K562 (cell line): ENCODE measurements around the gene MALAT1. TPM values are rescaled to one million over a fixed set of nuclear protein-coding genes. Genes with fewer than 3 reads are reported as not detected.

ENCODE experiments used
- EP300 ChIP-seq: IDR thresholded peaks from 2 replicates; pipeline ENCODE4 v1.6.1; 2012; ENCODE audit warnings: low read length, improper control_type of control experiment
- ERF ChIP-seq: fragments of 450-650 bp; formaldehyde crosslinking; IDR thresholded peaks from 2 replicates; pipeline ENCODE4 v1.4.0; 2020; ENCODE audit warnings: mild to moderate bottlenecking, mixed read lengths
- FOXK2 ChIP-seq, 2 experiments: fragments of 450-650 bp; IDR thresholded peaks in 1 of 2; conservative IDR thresholded peaks in 1 of 2; 2 replicates each; pipeline ENCODE4 v1.6.1; 2016; ENCODE audit warnings: low read depth in 2 of 2, mild to moderate bottlenecking in 1 of 2
- MEF2A ChIP-seq: IDR thresholded peaks from 2 replicates; pipeline ENCODE4 v1.6.1; 2011; ENCODE audit warnings: low read depth, mild to moderate bottlenecking, low read length, moderate library complexity; ENCODE audit not compliant: control insufficient read depth
- NCOR1 ChIP-seq: fragments of 450-650 bp; IDR thresholded peaks from 2 replicates; pipeline ENCODE4 v1.6.1; 2016; ENCODE audit warnings: mild to moderate bottlenecking, moderate library complexity
- NFXL1 ChIP-seq: fragments of 450-650 bp; formaldehyde crosslinking; IDR thresholded peaks from 2 replicates; pipeline ENCODE4 v1.4.0; 2021; ENCODE audit warnings: mild to moderate bottlenecking
- NR4A1 ChIP-seq, 2 experiments: fragments of 250-450 bp in 1 of 2; fragments of 450-650 bp in 1 of 2; sonication (Bioruptor Pico) in 1 of 2; IDR thresholded peaks; 2 replicates each; pipeline versions ENCODE4 v1.4.0 to v1.6.1; 2016 to 2020; ENCODE audit warnings: mild to moderate bottlenecking in 2 of 2, missing compliant biosample characterization in 1 of 2, missing genetic modification characterization in 1 of 2, moderate library complexity in 1 of 2
- SP1 ChIP-seq: sonication (generic); formaldehyde crosslinking; IDR thresholded peaks from 2 replicates; pipeline ENCODE4 v1.8.1; 2022; ENCODE audit warnings: mild to moderate bottlenecking, missing genetic modification reagents
- SRF ChIP-seq, 2 experiments: fragments of 250-450, 450-650 bp in 1 of 2; sonication (Bioruptor Pico) in 1 of 2; sonication (generic) in 1 of 2; formaldehyde crosslinking; IDR thresholded peaks; 2 replicates each; pipeline versions ENCODE4 v1.5.0 to v1.5.1; 2020 to 2022; ENCODE audit warnings: mild to moderate bottlenecking in 1 of 2, missing genetic modification reagents in 1 of 2
- polyA plus RNA-seq, 8 experiments: library from polyadenylated mRNA; depleted of rRNA in 4 of 8; stranded (reverse) in 5 of 8; unstranded in 3 of 8; fragments of >200 nt; fragmentation: Nextera tagmentation in 2 of 8; fragmentation: Illumina TruSeq in 1 of 8; extraction: Ambion mirVana in 2 of 8; extraction: Trizol in 1 of 8; gene quantifications; 2 replicates each; pipeline versions ENCODE4 v1.2.1 to v1.2.3, GENCODE V29; 2011 to 2014; ENCODE audit warnings: inconsistent platforms in 1 of 8, missing spikeins in 1 of 8
- total RNA-seq, 7 experiments: library from RNA; depleted of rRNA in 6 of 7; stranded (reverse); fragments of >200 nt in 6 of 7; fragmentation: Illumina TruSeq in 2 of 7; extraction: Trizol in 2 of 7; gene quantifications; 2 replicates each; pipeline versions ENCODE4 v1.2.1 to v1.2.3, GENCODE V29; 2011 to 2021; ENCODE audit warnings: low replicate concordance in 1 of 7
- TF ChIP-seq, protein P1 (sequence below), 2 experiments: fragments of 150-350 bp in 1 of 2; IDR thresholded peaks; 2 replicates each; pipeline ENCODE4 v1.6.1; 2012 to 2016; ENCODE audit warnings: low read depth in 2 of 2, low read length in 2 of 2, mild to moderate bottlenecking in 1 of 2, moderate library complexity in 1 of 2
- TF ChIP-seq, protein P2 (sequence below): fragments of 450-650 bp; IDR thresholded peaks from 2 replicates; pipeline ENCODE4 v1.7.0; 2016; ENCODE audit warnings: borderline replicate concordance
- TF ChIP-seq, protein P3 (sequence below), 3 experiments: fragments of 200-800 bp in 1 of 3; sonication (Bioruptor generic) in 1 of 3; sonication (generic) in 1 of 3; formaldehyde crosslinking in 1 of 3; IDR thresholded peaks; 2 replicates each; pipeline versions ENCODE4 v1.6.1 to v1.8.0; 2016 to 2022; ENCODE audit warnings: mild to moderate bottlenecking in 2 of 3, missing compliant biosample characterization in 2 of 3, missing genetic modification characterization in 2 of 3, missing genetic modification reagents in 1 of 3
- TF ChIP-seq, protein P4 (sequence below): IDR thresholded peaks from 2 replicates; pipeline ENCODE4 v1.6.1; 2012; ENCODE audit warnings: low read depth, low read length, improper control_type of control experiment, borderline replicate concordance
- TF ChIP-seq, protein P5 (sequence below): fragments of 450-650 bp; formaldehyde crosslinking; IDR thresholded peaks from 2 replicates; pipeline ENCODE4 v1.4.0; 2020; ENCODE audit warnings: mild to moderate bottlenecking

Gene MALAT1
- total and polyA plus RNA-seq, 9 of the 15 experiments (the other 6 are each of a cell fraction or from before 2014, with no cell fraction given), result 363 to 8,715 (median 2,351) TPM

DNA sequence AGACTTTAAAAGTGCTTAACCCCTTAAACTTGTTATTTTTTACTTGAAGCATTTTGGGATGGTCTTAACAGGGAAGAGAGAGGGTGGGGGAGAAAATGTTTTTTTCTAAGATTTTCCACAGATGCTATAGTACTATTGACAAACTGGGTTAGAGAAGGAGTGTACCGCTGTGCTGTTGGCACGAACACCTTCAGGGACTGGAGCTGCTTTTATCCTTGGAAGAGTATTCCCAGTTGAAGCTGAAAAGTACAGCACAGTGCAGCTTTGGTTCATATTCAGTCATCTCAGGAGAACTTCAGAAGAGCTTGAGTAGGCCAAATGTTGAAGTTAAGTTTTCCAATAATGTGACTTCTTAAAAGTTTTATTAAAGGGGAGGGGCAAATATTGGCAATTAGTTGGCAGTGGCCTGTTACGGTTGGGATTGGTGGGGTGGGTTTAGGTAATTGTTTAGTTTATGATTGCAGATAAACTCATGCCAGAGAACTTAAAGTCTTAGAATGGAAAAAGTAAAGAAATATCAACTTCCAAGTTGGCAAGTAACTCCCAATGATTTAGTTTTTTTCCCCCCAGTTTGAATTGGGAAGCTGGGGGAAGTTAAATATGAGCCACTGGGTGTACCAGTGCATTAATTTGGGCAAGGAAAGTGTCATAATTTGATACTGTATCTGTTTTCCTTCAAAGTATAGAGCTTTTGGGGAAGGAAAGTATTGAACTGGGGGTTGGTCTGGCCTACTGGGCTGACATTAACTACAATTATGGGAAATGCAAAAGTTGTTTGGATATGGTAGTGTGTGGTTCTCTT is 2.8 kb downstream of the MALAT1 start (continued):
- TF ChIP-seq, protein P1, sequence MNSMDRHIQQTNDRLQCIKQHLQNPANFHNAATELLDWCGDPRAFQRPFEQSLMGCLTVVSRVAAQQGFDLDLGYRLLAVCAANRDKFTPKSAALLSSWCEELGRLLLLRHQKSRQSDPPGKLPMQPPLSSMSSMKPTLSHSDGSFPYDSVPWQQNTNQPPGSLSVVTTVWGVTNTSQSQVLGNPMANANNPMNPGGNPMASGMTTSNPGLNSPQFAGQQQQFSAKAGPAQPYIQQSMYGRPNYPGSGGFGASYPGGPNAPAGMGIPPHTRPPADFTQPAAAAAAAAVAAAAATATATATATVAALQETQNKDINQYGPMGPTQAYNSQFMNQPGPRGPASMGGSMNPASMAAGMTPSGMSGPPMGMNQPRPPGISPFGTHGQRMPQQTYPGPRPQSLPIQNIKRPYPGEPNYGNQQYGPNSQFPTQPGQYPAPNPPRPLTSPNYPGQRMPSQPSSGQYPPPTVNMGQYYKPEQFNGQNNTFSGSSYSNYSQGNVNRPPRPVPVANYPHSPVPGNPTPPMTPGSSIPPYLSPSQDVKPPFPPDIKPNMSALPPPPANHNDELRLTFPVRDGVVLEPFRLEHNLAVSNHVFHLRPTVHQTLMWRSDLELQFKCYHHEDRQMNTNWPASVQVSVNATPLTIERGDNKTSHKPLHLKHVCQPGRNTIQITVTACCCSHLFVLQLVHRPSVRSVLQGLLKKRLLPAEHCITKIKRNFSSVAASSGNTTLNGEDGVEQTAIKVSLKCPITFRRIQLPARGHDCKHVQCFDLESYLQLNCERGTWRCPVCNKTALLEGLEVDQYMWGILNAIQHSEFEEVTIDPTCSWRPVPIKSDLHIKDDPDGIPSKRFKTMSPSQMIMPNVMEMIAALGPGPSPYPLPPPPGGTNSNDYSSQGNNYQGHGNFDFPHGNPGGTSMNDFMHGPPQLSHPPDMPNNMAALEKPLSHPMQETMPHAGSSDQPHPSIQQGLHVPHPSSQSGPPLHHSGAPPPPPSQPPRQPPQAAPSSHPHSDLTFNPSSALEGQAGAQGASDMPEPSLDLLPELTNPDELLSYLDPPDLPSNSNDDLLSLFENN (IDR thresholded peaks at IDR 0.05; ENCODE audit: low read depth in 2 of 2, low read length in 2 of 2), result 0 out of 4 replicates have a peak, but pooled peaks of 1 of the 2 experiments have one; percentile 71
- TF ChIP-seq EP300, result peak; percentile 15; the same call in 1 of the 2 replicates
- 0 out of 2 replicates have a peak, but pooled peaks have one; percentile 31 for TF ChIP-seq SP1
- TF ChIP-seq, protein P2, sequence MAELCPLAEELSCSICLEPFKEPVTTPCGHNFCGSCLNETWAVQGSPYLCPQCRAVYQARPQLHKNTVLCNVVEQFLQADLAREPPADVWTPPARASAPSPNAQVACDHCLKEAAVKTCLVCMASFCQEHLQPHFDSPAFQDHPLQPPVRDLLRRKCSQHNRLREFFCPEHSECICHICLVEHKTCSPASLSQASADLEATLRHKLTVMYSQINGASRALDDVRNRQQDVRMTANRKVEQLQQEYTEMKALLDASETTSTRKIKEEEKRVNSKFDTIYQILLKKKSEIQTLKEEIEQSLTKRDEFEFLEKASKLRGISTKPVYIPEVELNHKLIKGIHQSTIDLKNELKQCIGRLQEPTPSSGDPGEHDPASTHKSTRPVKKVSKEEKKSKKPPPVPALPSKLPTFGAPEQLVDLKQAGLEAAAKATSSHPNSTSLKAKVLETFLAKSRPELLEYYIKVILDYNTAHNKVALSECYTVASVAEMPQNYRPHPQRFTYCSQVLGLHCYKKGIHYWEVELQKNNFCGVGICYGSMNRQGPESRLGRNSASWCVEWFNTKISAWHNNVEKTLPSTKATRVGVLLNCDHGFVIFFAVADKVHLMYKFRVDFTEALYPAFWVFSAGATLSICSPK, result peak; percentile 3; the same call in 1 of the 2 replicates
- TF ChIP-seq NFXL1, result 0 out of 2 replicates have a peak, but pooled peaks have one; percentile 57
- TF ChIP-seq ERF (CRISPR knock-in tag), result peak; percentile 80
- peak; percentile 17; the same call in 1 of the 2 replicates for TF ChIP-seq MEF2A
- TF ChIP-seq, protein P3, sequence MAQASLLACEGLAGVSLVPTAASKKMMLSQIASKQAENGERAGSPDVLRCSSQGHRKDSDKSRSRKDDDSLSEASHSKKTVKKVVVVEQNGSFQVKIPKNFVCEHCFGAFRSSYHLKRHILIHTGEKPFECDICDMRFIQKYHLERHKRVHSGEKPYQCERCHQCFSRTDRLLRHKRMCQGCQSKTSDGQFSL (CRISPR knock-in tag; IDR thresholded peaks at IDR 0.05), result peak; percentile 54
- TF ChIP-seq, protein P3 (tag; IDR thresholded peaks at IDR 0.05), result peak in 1 of 2 experiments; percentile 49; a peak in 1 of 4 replicates
- no peak for TF ChIP-seq FOXK2 (conservative IDR thresholded peaks at IDR 0.05 in 1 of 2, IDR thresholded peaks at IDR 0.05 in 1 of 2; ENCODE audit: low read depth in 2 of 2)
- TF ChIP-seq NR4A1 (CRISPR knock-in tag; IDR thresholded peaks at IDR 0.05), result no peak
- no peak for TF ChIP-seq NR4A1 (tag; IDR thresholded peaks at IDR 0.05)
- TF ChIP-seq, protein P4, sequence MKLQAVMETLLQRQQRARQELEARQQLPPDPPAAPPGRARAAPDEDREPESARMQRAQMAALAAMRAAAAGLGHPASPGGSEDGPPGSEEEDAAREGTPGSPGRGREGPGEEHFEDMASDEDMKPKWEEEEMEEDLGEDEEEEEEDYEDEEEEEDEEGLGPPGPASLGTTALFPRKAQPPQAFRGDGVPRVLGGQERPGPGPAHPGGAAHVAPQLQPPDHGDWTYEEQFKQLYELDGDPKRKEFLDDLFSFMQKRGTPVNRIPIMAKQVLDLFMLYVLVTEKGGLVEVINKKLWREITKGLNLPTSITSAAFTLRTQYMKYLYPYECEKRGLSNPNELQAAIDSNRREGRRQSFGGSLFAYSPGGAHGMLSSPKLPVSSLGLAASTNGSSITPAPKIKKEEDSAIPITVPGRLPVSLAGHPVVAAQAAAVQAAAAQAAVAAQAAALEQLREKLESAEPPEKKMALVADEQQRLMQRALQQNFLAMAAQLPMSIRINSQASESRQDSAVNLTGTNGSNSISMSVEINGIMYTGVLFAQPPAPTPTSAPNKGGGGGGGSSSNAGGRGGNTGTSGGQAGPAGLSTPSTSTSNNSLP, result peak; percentile 18; the same call in 1 of the 2 replicates
- TF ChIP-seq, protein P5, sequence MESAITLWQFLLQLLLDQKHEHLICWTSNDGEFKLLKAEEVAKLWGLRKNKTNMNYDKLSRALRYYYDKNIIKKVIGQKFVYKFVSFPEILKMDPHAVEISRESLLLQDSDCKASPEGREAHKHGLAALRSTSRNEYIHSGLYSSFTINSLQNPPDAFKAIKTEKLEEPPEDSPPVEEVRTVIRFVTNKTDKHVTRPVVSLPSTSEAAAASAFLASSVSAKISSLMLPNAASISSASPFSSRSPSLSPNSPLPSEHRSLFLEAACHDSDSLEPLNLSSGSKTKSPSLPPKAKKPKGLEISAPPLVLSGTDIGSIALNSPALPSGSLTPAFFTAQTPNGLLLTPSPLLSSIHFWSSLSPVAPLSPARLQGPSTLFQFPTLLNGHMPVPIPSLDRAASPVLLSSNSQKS, result peak; percentile 27; the same call in 1 of the 2 replicates
- peak; percentile 28; the same call in 1 of the 2 replicates for TF ChIP-seq NCOR1
- peak in 1 of 2 experiments; percentile 9; a peak in 1 of 4 replicates for TF ChIP-seq SRF (CRISPR knock-in tag; IDR thresholded peaks at IDR 0.05)
